HepG2 (cell line): Measurements from ENCODE around the gene ANKRD12. TPM values are rescaled to one million over a fixed set of nuclear protein-coding genes. Genes with fewer than 3 reads are reported as not detected.

Experiments
- BCL6 ChIP-seq: IDR thresholded peaks from 2 replicates; pipeline ENCODE4 v1.6.1; 2016; ENCODE audit warnings: missing genetic modification reagents, missing compliant biosample characterization
- CENPT ChIP-seq: sonication (generic); formaldehyde crosslinking; IDR thresholded peaks from 2 replicates; pipeline ENCODE4 v1.8.0; 2022; ENCODE audit warnings: low read depth, mild to moderate bottlenecking, moderate library complexity, missing genetic modification reagents
- FLYWCH1 ChIP-seq: sonication (generic); formaldehyde crosslinking; IDR thresholded peaks from 2 replicates; pipeline ENCODE4 v1.8.1; 2023; ENCODE audit warnings: mild to moderate bottlenecking, missing genetic modification reagents
- KDM6A ChIP-seq: IDR thresholded peaks from 2 replicates; pipeline ENCODE4 v1.6.1; 2016; ENCODE audit warnings: low read depth
- MBNL3 ChIP-seq: fragments of 250-450 bp; sonication (Bioruptor Pico); conservative IDR thresholded peaks from 2 replicates; pipeline ENCODE4 v1.8.0; 2022; ENCODE audit warnings: mild to moderate bottlenecking, inconsistent platforms
- NBN ChIP-seq: fragments of 450-650 bp; conservative IDR thresholded peaks from 2 replicates; pipeline ENCODE4 v1.6.1; 2017
- SAP130 ChIP-seq: IDR thresholded peaks from 2 replicates; pipeline ENCODE4 v1.6.1; 2016; ENCODE audit warnings: low read depth
- SMAD1 ChIP-seq: sonication (generic); formaldehyde crosslinking; IDR thresholded peaks from 2 replicates; pipeline ENCODE4 v1.4.0; 2020; ENCODE audit warnings: missing genetic modification reagents, low read depth, mild to moderate bottlenecking, borderline replicate concordance
- SNAPC4 ChIP-seq: sonication (generic); formaldehyde crosslinking; IDR thresholded peaks from 2 replicates; pipeline ENCODE4 v1.4.0; 2020; ENCODE audit warnings: mild to moderate bottlenecking, missing genetic modification reagents
- TFDP2 ChIP-seq: sonication (generic); formaldehyde crosslinking; IDR thresholded peaks from 2 replicates; pipeline ENCODE4 v1.4.0; 2020; ENCODE audit warnings: missing genetic modification reagents
- ZFP37 ChIP-seq: sonication (generic); formaldehyde crosslinking; IDR thresholded peaks from 2 replicates; pipeline ENCODE4 v1.4.0; 2020; ENCODE audit warnings: missing genetic modification reagents, borderline replicate concordance
- ZFP82 ChIP-seq: sonication (generic); formaldehyde crosslinking; IDR thresholded peaks from 2 replicates; pipeline ENCODE4 v1.5.1; 2020; ENCODE audit warnings: mild to moderate bottlenecking, missing genetic modification reagents, borderline replicate concordance
- ZNF256 ChIP-seq: sonication (generic); formaldehyde crosslinking; conservative IDR thresholded peaks from 2 replicates; pipeline ENCODE4 v1.4.0; 2020; ENCODE audit warnings: missing genetic modification reagents
- ZNF746 ChIP-seq: sonication (generic); formaldehyde crosslinking; IDR thresholded peaks from 2 replicates; pipeline ENCODE4 v1.8.0; 2022; ENCODE audit warnings: mild to moderate bottlenecking, missing genetic modification reagents
- polyA plus RNA-seq, 8 experiments: library from polyadenylated mRNA; depleted of rRNA in 3 of 8; stranded (reverse) in 7 of 8; unstranded in 1 of 8; fragments of >200 nt; fragmentation: Illumina TruSeq in 4 of 8; extraction: Trizol in 4 of 8; gene quantifications; 2 replicates each; pipeline versions ENCODE4 v1.2.1 to v1.2.3, GENCODE V29; 2011 to 2016; ENCODE audit warnings: low read depth in 4 of 8, missing spikeins in 1 of 8, mixed read lengths in 1 of 8; ENCODE audit not compliant: insufficient read depth in 1 of 8
- total RNA-seq, 5 experiments: library from RNA; depleted of rRNA; stranded (reverse); fragments of >200 nt; fragmentation: Illumina TruSeq; extraction: Trizol; gene quantifications; 2 replicates each; pipeline ENCODE4 v1.2.3, GENCODE V29; 2016; ENCODE audit warnings: low read depth in 1 of 5
- TF ChIP-seq, protein P1 (sequence below), 2 experiments: fragments of 450-650 bp in 1 of 2; sonication (generic) in 1 of 2; formaldehyde crosslinking; IDR thresholded peaks; 2 replicates each; pipeline versions ENCODE4 v1.5.0 to v1.8.0; 2020 to 2022; ENCODE audit warnings: mild to moderate bottlenecking in 1 of 2, missing genetic modification reagents in 1 of 2
- TF ChIP-seq, protein P2 (sequence below): IDR thresholded peaks from 2 replicates; pipeline ENCODE4 v1.6.1; 2016; ENCODE audit warnings: low read depth
- TF ChIP-seq, protein P3 (sequence below): sonication (generic); formaldehyde crosslinking; IDR thresholded peaks from 2 replicates; pipeline ENCODE4 v1.5.1; 2020; ENCODE audit warnings: missing genetic modification reagents, mild to moderate bottlenecking, borderline replicate concordance

Gene ANKRD12
- total and polyA plus RNA-seq, 2 of the 13 experiments (the other 11 are each of a cell fraction or from before 2014, with no cell fraction given) = 6.0 to 23.2 TPM

- TF ChIP-seq SNAPC4 (CRISPR knock-in tag) (no peak), FLYWCH1 (CRISPR knock-in tag) (no peak), ZFP37 (CRISPR knock-in tag) (no peak; the same call in 1 of the 2 replicates), MBNL3 (CRISPR knock-in tag) (no peak), KDM6A (CRISPR knock-in tag) (no peak), ZNF256 (0 out of 2 replicates have a peak, but pooled peaks have one; percentile 2), BCL6 (CRISPR knock-in tag) (peak; percentile 45), SAP130 (CRISPR knock-in tag) (peak; percentile 97), ZFP82 (CRISPR knock-in tag) (0 out of 2 replicates have a peak, but pooled peaks have one; percentile 20), ZNF746 (CRISPR knock-in tag) (peak; percentile 26), TFDP2 (CRISPR knock-in tag) (peak; percentile 62; the same call in 1 of the 2 replicates), SMAD1 (CRISPR knock-in tag) (peak; percentile 91), CENPT (no peak), NBN (no peak)
- TF ChIP-seq, protein P1, sequence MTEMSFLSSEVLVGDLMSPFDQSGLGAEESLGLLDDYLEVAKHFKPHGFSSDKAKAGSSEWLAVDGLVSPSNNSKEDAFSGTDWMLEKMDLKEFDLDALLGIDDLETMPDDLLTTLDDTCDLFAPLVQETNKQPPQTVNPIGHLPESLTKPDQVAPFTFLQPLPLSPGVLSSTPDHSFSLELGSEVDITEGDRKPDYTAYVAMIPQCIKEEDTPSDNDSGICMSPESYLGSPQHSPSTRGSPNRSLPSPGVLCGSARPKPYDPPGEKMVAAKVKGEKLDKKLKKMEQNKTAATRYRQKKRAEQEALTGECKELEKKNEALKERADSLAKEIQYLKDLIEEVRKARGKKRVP (CRISPR knock-in tag; IDR thresholded peaks at IDR 0.05) = 0 out of 4 replicates have a peak, but pooled peaks of 1 of the 2 experiments have one; percentile 32
- TF ChIP-seq, protein P2, sequence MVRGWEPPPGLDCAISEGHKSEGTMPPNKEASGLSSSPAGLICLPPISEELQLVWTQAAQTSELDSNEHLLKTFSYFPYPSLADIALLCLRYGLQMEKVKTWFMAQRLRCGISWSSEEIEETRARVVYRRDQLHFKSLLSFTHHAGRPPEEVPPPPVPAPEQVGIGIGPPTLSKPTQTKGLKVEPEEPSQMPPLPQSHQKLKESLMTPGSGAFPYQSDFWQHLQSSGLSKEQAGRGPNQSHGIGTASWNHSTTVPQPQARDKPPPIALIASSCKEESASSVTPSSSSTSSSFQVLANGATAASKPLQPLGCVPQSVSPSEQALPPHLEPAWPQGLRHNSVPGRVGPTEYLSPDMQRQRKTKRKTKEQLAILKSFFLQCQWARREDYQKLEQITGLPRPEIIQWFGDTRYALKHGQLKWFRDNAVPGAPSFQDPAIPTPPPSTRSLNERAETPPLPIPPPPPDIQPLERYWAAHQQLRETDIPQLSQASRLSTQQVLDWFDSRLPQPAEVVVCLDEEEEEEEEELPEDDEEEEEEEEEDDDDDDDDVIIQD = no peak
- TF ChIP-seq, protein P3, sequence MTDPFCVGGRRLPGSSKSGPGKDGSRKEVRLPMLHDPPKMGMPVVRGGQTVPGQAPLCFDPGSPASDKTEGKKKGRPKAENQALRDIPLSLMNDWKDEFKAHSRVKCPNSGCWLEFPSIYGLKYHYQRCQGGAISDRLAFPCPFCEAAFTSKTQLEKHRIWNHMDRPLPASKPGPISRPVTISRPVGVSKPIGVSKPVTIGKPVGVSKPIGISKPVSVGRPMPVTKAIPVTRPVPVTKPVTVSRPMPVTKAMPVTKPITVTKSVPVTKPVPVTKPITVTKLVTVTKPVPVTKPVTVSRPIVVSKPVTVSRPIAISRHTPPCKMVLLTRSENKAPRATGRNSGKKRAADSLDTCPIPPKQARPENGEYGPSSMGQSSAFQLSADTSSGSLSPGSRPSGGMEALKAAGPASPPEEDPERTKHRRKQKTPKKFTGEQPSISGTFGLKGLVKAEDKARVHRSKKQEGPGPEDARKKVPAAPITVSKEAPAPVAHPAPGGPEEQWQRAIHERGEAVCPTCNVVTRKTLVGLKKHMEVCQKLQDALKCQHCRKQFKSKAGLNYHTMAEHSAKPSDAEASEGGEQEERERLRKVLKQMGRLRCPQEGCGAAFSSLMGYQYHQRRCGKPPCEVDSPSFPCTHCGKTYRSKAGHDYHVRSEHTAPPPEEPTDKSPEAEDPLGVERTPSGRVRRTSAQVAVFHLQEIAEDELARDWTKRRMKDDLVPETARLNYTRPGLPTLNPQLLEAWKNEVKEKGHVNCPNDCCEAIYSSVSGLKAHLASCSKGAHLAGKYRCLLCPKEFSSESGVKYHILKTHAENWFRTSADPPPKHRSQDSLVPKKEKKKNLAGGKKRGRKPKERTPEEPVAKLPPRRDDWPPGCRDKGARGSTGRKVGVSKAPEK = no peak
Observed at GRCh38 chr18:9136315-9137155, at the start of gene ANKRD12 (continued).
